ENCODE data around the gene KIR3DL2. TPM values are rescaled to one million over a fixed set of nuclear protein-coding genes. Genes with fewer than 3 reads are reported as not detected.
"Not testable (repeated sequence)": the region's sequence is repeated elsewhere in the genome, so short reads cannot be mapped to it uniquely, and the experiment has no call there.

KIR3DL2 gene
- total RNA-seq, 1 experiment from 2014 or later = not detected

DNA sequence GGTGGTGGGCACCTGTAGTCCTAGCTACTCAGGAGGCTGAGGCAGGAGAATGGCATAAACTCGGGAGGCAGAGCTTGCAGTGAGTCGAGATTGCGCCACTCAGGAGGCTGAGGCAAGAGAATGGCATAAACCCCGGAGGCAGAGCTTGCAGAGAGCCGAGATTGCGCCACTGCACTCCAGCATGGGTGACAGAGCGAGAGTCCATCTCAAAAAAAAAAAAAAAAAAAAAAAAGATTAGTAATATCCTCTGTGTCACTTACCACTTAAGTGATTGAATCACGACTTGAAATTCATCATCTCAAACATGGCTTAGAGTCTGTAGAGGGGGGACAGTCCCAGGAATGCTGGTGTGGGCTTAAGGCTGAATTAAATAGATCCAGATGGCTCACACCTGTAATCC, 50.9 kb downstream of the KIR3DL2 start:
- H3K27ac ChIP-seq (ENCODE audit: low read depth, low read length, poor library complexity, severe bottlenecking); H3K4me1 ChIP-seq (ENCODE audit: insufficient read depth, low read length, poor library complexity, severe bottlenecking); H3K36me3 ChIP-seq (ENCODE audit: insufficient read depth, low read length, poor library complexity, severe bottlenecking); POLR2A ChIA-PET (ENCODE audit: low non-redundant PET); DNase-seq (ENCODE audit: low spot score); H3K9me3 ChIP-seq (ENCODE audit: low read depth, low read length, poor library complexity, severe bottlenecking); CTCF ChIA-PET; H3K27me3 ChIP-seq (replicated peaks; ENCODE audit: insufficient read depth, low read depth, low read length, poor library complexity); H3K4me3 ChIP-seq (ENCODE audit: low read depth, low read length, poor library complexity, severe bottlenecking); intact Hi-C loops (cut with micrococcal nuclease; ENCODE audit: unreplicated experiment); BruUV-seq (replicated peaks): not testable (repeated sequence)

DNA sequence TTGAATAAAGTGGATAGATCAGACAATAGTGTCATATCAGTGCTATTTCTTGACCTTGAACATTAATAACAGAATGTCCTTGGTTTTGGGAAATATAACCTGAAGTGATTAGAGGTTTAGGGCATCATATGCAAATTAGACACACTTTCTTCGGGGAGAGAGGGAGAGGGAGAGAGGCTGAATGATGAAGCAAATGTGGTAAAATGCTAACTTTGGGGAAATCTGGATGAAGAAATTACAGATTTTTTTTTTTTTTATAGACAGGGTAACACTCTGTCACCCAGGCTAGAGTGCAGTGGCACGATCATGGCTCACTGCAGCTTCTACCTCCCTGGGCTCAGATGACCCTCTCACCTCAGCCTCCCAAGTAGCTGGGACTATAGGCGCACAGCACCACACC, 51.8 kb downstream of the KIR3DL2 start:
- no peak for TF ChIP-seq EZH2 (IDR thresholded peaks at IDR 0.05; ENCODE audit: borderline replicate concordance, low read depth, low read length, poor library complexity, severe bottlenecking)
- TF ChIP-seq, protein P1, sequence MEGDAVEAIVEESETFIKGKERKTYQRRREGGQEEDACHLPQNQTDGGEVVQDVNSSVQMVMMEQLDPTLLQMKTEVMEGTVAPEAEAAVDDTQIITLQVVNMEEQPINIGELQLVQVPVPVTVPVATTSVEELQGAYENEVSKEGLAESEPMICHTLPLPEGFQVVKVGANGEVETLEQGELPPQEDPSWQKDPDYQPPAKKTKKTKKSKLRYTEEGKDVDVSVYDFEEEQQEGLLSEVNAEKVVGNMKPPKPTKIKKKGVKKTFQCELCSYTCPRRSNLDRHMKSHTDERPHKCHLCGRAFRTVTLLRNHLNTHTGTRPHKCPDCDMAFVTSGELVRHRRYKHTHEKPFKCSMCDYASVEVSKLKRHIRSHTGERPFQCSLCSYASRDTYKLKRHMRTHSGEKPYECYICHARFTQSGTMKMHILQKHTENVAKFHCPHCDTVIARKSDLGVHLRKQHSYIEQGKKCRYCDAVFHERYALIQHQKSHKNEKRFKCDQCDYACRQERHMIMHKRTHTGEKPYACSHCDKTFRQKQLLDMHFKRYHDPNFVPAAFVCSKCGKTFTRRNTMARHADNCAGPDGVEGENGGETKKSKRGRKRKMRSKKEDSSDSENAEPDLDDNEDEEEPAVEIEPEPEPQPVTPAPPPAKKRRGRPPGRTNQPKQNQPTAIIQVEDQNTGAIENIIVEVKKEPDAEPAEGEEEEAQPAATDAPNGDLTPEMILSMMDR (conservative IDR thresholded peaks at IDR 0.05; ENCODE audit: low read depth, low read length) = no peak
- ChIA-PET CTCF (no interaction called here), POLR2A (ENCODE audit: low non-redundant PET) (no interaction called here)
- Histone ChIP-seq H3K9me3 (ENCODE audit: low read depth, low read length, poor library complexity, severe bottlenecking) (no peaks in the 10 kb centered on the region), H3K36me3 (ENCODE audit: insufficient read depth, low read length, poor library complexity, severe bottlenecking) (no peaks in the 10 kb centered on the region), H3K4me1 (ENCODE audit: insufficient read depth, low read length, poor library complexity, severe bottlenecking) (no peaks in the 10 kb centered on the region), H3K27ac (ENCODE audit: low read depth, low read length, poor library complexity, severe bottlenecking) (no peak overlapping the region), H3K27me3 (replicated peaks; ENCODE audit: insufficient read depth, low read depth, low read length, poor library complexity) (peaks cover 3% of the 10 kb centered on the region), H3K4me3 (ENCODE audit: low read depth, low read length, poor library complexity, severe bottlenecking) (no peak overlapping the region)
- BruUV-seq (replicated peaks) = no TSS peak
- intact Hi-C loops (cut with micrococcal nuclease; ENCODE audit: unreplicated experiment) = no loop called here
- no peak for DNase-seq (ENCODE audit: low spot score)

DNA sequence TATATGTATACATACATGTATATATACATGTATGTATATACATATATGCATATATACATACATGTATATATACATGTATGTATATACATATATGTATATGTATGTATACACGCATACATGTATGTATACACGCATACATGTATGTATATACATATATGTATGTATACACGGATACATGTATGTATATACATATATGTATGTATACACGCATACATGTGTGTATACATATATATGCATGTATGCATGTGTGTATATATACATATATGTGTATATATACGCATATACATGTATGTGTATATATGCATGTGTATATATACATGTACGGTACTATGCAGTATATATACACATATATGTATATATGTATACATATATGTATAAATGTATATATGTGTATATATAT, 53.1 kb downstream of the KIR3DL2 start:
- ChIA-PET CTCF (no interaction called here), POLR2A (ENCODE audit: low non-redundant PET) (no interaction called here)
- H3K27me3 ChIP-seq (replicated peaks; ENCODE audit: insufficient read depth, low read depth, low read length, poor library complexity) = peaks cover 3% of the 10 kb centered on the region
- no peaks in the 10 kb centered on the region for H3K4me1 ChIP-seq (ENCODE audit: insufficient read depth, low read length, poor library complexity, severe bottlenecking)
- H3K27ac ChIP-seq (ENCODE audit: low read depth, low read length, poor library complexity, severe bottlenecking) = no peak overlapping the region
- TF ChIP-seq, protein P1 (conservative IDR thresholded peaks at IDR 0.05; ENCODE audit: low read depth, low read length) = no peak
- no peak for TF ChIP-seq EZH2 (IDR thresholded peaks at IDR 0.05; ENCODE audit: borderline replicate concordance, low read depth, low read length, poor library complexity, severe bottlenecking)
- intact Hi-C loops (cut with micrococcal nuclease; ENCODE audit: unreplicated experiment) = no loop called here
- no peaks in the 10 kb centered on the region for H3K36me3 ChIP-seq (ENCODE audit: insufficient read depth, low read length, poor library complexity, severe bottlenecking)
- no TSS peak for BruUV-seq (replicated peaks)
- no peak for DNase-seq (ENCODE audit: low spot score)
- no peaks in the 10 kb centered on the region for H3K9me3 ChIP-seq (ENCODE audit: low read depth, low read length, poor library complexity, severe bottlenecking)
- no peak overlapping the region for H3K4me3 ChIP-seq (ENCODE audit: low read depth, low read length, poor library complexity, severe bottlenecking)

DNA sequence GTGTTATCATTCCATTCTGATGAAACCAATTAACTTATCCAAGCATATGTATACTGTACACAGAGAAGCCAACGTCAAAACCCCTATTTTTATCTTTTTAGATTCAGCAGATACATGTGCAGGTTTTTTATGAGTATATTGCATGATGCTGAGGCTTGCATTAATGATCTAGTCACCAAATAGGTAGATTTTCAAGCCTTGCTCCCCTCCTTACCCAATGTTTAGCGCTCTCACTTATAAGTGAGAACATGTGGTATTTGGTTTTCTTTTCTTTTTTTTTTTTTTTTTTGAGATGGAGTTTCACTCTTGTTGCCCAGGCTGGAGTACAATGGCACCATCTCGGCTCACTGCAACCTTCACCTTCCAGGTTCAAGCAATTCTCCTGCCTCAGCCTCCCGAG, 54.0 kb downstream of the KIR3DL2 start:
- intact Hi-C loops (cut with micrococcal nuclease; ENCODE audit: unreplicated experiment); DNase-seq (ENCODE audit: low spot score); H3K27ac ChIP-seq (ENCODE audit: low read depth, low read length, poor library complexity, severe bottlenecking); H3K4me1 ChIP-seq (ENCODE audit: insufficient read depth, low read length, poor library complexity, severe bottlenecking); CTCF ChIA-PET; BruUV-seq (replicated peaks); H3K9me3 ChIP-seq (ENCODE audit: low read depth, low read length, poor library complexity, severe bottlenecking); H3K4me3 ChIP-seq (ENCODE audit: low read depth, low read length, poor library complexity, severe bottlenecking); H3K27me3 ChIP-seq (replicated peaks; ENCODE audit: insufficient read depth, low read depth, low read length, poor library complexity); H3K36me3 ChIP-seq (ENCODE audit: insufficient read depth, low read length, poor library complexity, severe bottlenecking); POLR2A ChIA-PET (ENCODE audit: low non-redundant PET): not testable (repeated sequence)

Measured in A673 (cell line).